GM23248 (cell line): ENCODE results near the gene C9orf85.
A peak's percentile ranks its signal among the peaks of the same experiment; 100 is the strongest.

Experiments
- EZH2 ChIP-seq: fragments of 200-600 bp; sonication (generic); IDR thresholded peaks from 2 replicates; pipeline ENCODE4 v1.6.1; 2018; ENCODE audit warnings: antibody characterized with exemption, mild to moderate bottlenecking; ENCODE audit not compliant: insufficient read depth, poor library complexity, severe bottlenecking
- EZH2phosphoT487 ChIP-seq: fragments of 200-600 bp; sonication (generic); IDR thresholded peaks from 2 replicates; pipeline ENCODE4 v1.6.1; 2018; ENCODE audit warnings: antibody characterized with exemption, moderate library complexity, mild to moderate bottlenecking, low read depth; ENCODE audit not compliant: insufficient read depth

GRCh38 chr9:71929791-71930440, 18.5 kb downstream of the C9orf85 start:
- TF ChIP-seq EZH2phosphoT487 (0 out of 2 replicates have a peak, but pooled peaks have one; percentile 66), EZH2 (no peak)
